ENCODE results near the gene CUX1.

Gene CUX1

DNA sequence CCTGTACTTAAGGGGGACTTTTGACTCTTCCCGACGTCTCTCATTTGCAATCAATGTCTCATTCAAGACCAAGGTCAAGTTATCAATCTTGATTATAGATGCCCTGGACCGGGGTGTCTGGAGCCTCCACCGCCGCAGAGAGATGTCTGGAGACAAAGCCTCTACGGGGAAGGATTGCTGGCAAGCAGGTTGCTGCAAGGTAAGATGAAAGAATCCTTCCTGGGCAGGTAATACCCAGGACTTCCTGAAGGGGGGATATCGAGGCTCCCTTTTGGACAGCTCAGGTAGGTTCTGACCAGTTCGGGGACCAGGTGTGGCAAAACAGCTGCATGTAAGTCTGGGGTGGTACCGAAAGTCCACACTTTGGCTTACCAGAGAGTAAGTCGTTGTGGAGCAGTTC lies 12.5 kb upstream of the CUX1 start:
- peaks cover 2% of the 10 kb centered on the region for H3K4me1 ChIP-seq (ENCODE audit: control insufficient read depth, insufficient read depth, low read length)
- no peak overlapping the region for H3K27ac ChIP-seq (ENCODE audit: extremely low read depth, low read depth, low read length)
- POLR2A ChIA-PET: no interaction called here
- H3K9me3 ChIP-seq (ENCODE audit: control insufficient read depth, insufficient read depth, low read depth, low read length): no peaks in the 10 kb centered on the region
- H3K4me3 ChIP-seq (ENCODE audit: low read depth, low read length): no peak overlapping the region
- TF ChIP-seq ZNF398 (tag by site-specific recombination; IDR thresholded peaks at IDR 0.05) (no peak), PRDM10 (tag by site-specific recombination; IDR thresholded peaks at IDR 0.05) (peak; percentile 97)
- CTCF ChIA-PET: interaction anchor here (0.5 to 1.4 kb wide), 7 partner anchors 9 to 228 kb away, joined by 3 to 4 read pairs (median 3); no protein-coding TSS in a partner anchor
- H3K36me3 ChIP-seq (ENCODE audit: control insufficient read depth in 2 of 2, insufficient read depth in 1 of 2, low read length in 2 of 2): no peaks in the 10 kb centered on the region

- Histone ChIP-seq H3K4me3 (ENCODE audit: low read depth, low read length) (no peak overlapping the region), H3K27ac (ENCODE audit: extremely low read depth, low read depth, low read length) (no peak overlapping the region), H3K4me1 (ENCODE audit: control insufficient read depth, insufficient read depth, low read length) (peaks cover 6% of the 10 kb centered on the region), H3K9me3 (ENCODE audit: control insufficient read depth, insufficient read depth, low read depth, low read length) (no peaks in the 10 kb centered on the region), H3K36me3 (ENCODE audit: control insufficient read depth in 2 of 2, insufficient read depth in 1 of 2, low read length in 2 of 2) (no peaks in the 10 kb centered on the region)
- POLR2A ChIA-PET: interaction anchor here (0.7 kb wide), 1 partner anchor 13 kb away, joined by 3 read pairs; no protein-coding TSS in a partner anchor
- CTCF ChIA-PET: interaction anchor here (0.6 to 1.2 kb wide), 4 partner anchors 36 to 409 kb away, joined by 3 read pairs; no protein-coding TSS in a partner anchor
- no peak for TF ChIP-seq ZNF658 (tag by site-specific recombination; IDR thresholded peaks at IDR 0.05)
- TF ChIP-seq ZNF664 (tag by site-specific recombination; IDR thresholded peaks at IDR 0.05): peak; percentile 93; the same call in 1 of the 2 replicates
These were observed 4.8 kb upstream of the CUX1 start for GRCh38 chr7:101812595-101812994.

DNA sequence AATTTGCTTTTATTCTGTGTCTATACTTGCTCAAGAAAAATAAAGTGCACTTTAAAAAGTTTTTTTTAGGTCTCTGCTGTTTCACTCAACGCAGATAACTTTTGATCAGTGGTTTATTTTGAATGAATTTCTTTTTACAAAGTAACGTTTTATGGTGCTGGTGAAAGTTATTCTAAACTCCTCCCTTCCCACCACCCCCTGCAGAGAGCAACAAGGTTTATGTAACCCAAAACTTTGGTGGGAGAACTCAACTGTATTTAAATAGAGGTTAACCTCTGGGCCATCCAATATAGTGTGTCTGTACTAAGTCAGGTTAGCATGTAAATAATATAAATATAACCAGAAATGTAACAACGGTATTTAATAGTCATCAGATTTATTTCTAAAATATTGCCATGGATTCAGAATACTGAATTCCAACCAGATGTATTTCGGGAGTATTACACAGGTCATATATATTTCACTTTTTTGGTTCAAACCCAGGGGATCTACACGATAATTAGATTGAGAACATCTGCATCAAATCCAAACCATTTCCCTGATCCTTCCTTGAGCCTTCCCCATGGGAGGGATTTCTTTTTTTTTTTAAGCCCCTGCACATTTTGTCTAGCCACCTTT lies 3.9 kb upstream of the CUX1 start:
- Histone ChIP-seq H3K4me3 (ENCODE audit: low read depth, low read length) (peak overlapping the region; percentile 25; the same call in 1 of the 2 replicates), H3K36me3 (ENCODE audit: control insufficient read depth in 2 of 2, insufficient read depth in 1 of 2, low read length in 2 of 2) (no peaks in the 10 kb centered on the region), H3K9me3 (ENCODE audit: control insufficient read depth, insufficient read depth, low read depth, low read length) (no peaks in the 10 kb centered on the region), H3K27ac (ENCODE audit: extremely low read depth, low read depth, low read length) (no peak overlapping the region), H3K4me1 (ENCODE audit: control insufficient read depth, insufficient read depth, low read length) (peaks cover 13% of the 10 kb centered on the region)
- POLR2A ChIA-PET: no interaction called here
- CTCF ChIA-PET: no interaction called here
- TF ChIP-seq ZNF184 (tag by site-specific recombination; IDR thresholded peaks at IDR 0.05) (no peak), ZNF660 (tag by site-specific recombination; IDR thresholded peaks at IDR 0.05) (0 out of 2 replicates have a peak, but pooled peaks have one; percentile 0), PRDM6 (tag by site-specific recombination; IDR thresholded peaks at IDR 0.05) (0 out of 2 replicates have a peak, but pooled peaks have one; percentile 65), ZNF776 (tag by site-specific recombination; IDR thresholded peaks at IDR 0.05; ENCODE audit: borderline replicate concordance) (no peak), MZF1 (tag by site-specific recombination; IDR thresholded peaks at IDR 0.05; ENCODE audit: borderline replicate concordance) (no peak), ZNF747 (tag by site-specific recombination; IDR thresholded peaks at IDR 0.05) (no peak), ZFP37 (tag by site-specific recombination; IDR thresholded peaks at IDR 0.05) (no peak), ZNF335 (tag by site-specific recombination; conservative IDR thresholded peaks at IDR 0.05) (peak; percentile 57), PRDM1 (tag by site-specific recombination; IDR thresholded peaks at IDR 0.05) (no peak), KLF10 (tag by site-specific recombination; IDR thresholded peaks at IDR 0.05) (0 out of 2 replicates have a peak, but pooled peaks have one; percentile 18), PRDM10 (tag by site-specific recombination; IDR thresholded peaks at IDR 0.05) (peak; percentile 92), ZNF701 (tag by site-specific recombination; IDR thresholded peaks at IDR 0.05) (no peak), ZNF677 (tag by site-specific recombination; IDR thresholded peaks at IDR 0.05) (no peak), ZNF501 (tag by site-specific recombination; IDR thresholded peaks at IDR 0.05) (no peak), HOXA7 (CRISPR knock-in tag; IDR thresholded peaks at IDR 0.05; ENCODE audit: borderline replicate concordance) (no peak), GLIS1 (tag by site-specific recombination; IDR thresholded peaks at IDR 0.05) (peak; percentile 83), SP7 (tag by site-specific recombination; IDR thresholded peaks at IDR 0.05) (0 out of 2 replicates have a peak, but pooled peaks have one; percentile 17)
